Erythroblast (primary cell): ENCODE results near the gene RRM2.
"Not testable (repeated sequence)": the region's sequence is repeated elsewhere in the genome, so short reads cannot be mapped to it uniquely, and the experiment has no call there.

Experiments used
- GATA1 ChIP-seq: IDR thresholded peaks from 2 replicates; pipeline ENCODE4 v1.6.1; 2011; ENCODE audit warnings: low read depth, mild to moderate bottlenecking, control low read depth, low read length, moderate library complexity
- POLR2A ChIP-seq: IDR thresholded peaks from 2 replicates; pipeline ENCODE4 v1.6.1; 2011; ENCODE audit warnings: mild to moderate bottlenecking, low read length

GRCh38 chr2:10104906-10105305, 17.6 kb upstream of the RRM2 start:
- TF ChIP-seq POLR2A, GATA1: not testable (repeated sequence)
